Transverse colon (tissue), 3 donors: ENCODE data around the gene ASPG.

Experiments used
- EP300 ChIP-seq: sonication (generic); formaldehyde crosslinking; IDR thresholded peaks from one replicate; pipeline ENCODE4 v1.6.1; 2017; ENCODE audit warnings: antibody characterized with exemption, low read depth
- TF ChIP-seq, protein P1 (sequence below), 5 experiments: fragments of 200-600 bp in 3 of 5; fragments of 450-650 bp in 2 of 5; sonication (generic) in 3 of 5; IDR thresholded peaks; 1 replicate in 2 of 5; 2 replicates in 3 of 5; pipeline ENCODE4 v1.5.1; 2016 to 2017; ENCODE audit warnings: antibody characterized with exemption in 5 of 5, inconsistent platforms in 3 of 5, mild to moderate bottlenecking in 2 of 5, moderate library complexity in 1 of 5

DNA sequence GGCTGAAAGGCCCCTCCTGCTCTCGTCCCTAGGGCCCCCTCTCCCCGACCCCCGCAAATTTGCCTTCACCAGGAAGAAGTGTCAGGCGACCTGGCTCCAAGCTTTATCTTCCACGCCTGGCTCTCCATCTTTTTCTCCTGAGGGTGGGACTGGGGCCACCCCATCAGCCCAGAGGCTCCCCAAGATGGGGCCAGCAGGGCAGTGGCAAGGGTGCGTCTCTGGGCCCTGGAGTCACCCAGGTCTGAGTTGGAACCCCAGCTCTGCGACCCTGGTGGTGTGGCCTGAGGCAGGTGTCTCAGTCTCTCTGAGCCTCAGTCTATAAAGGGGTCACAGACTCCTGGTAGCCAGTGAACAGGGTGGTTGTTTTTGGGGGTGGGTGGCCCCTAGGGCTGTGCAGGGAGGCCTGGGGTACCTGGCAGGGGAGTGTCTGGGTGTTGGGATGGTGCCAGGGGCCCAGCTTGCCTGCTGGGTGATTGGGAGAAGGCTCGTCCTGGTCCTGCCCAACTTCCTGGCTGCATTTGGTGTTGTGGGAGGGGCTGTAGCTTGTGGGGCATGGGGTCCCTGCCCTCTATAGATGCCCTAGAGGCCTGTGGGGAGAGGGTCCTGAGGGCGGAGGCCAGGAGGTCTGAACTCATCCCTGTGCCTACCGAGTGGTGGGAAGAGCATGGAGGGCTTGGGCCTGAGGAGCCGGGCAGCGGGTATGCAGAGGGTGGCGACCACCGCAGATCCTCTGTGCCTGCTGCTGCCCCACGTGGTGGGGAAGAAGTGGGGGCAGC is 60.5 kb downstream of the ASPG start:
- TF ChIP-seq, protein P1, sequence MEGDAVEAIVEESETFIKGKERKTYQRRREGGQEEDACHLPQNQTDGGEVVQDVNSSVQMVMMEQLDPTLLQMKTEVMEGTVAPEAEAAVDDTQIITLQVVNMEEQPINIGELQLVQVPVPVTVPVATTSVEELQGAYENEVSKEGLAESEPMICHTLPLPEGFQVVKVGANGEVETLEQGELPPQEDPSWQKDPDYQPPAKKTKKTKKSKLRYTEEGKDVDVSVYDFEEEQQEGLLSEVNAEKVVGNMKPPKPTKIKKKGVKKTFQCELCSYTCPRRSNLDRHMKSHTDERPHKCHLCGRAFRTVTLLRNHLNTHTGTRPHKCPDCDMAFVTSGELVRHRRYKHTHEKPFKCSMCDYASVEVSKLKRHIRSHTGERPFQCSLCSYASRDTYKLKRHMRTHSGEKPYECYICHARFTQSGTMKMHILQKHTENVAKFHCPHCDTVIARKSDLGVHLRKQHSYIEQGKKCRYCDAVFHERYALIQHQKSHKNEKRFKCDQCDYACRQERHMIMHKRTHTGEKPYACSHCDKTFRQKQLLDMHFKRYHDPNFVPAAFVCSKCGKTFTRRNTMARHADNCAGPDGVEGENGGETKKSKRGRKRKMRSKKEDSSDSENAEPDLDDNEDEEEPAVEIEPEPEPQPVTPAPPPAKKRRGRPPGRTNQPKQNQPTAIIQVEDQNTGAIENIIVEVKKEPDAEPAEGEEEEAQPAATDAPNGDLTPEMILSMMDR (IDR thresholded peaks at IDR 0.05), result no peak
- TF ChIP-seq EP300, result no peak
